ENCODE data around the gene TRIM17. TPM values are rescaled to one million over a fixed set of nuclear protein-coding genes. Genes with fewer than 3 reads are reported as not detected.
A peak's percentile ranks its signal among the peaks of the same experiment; 100 is the strongest.

Gene TRIM17
- total and polyA plus RNA-seq, 9 of the 15 experiments (the other 6 are each of a cell fraction or from before 2014, with no cell fraction given): not detected

- no peak for TF ChIP-seq SMAD2 (IDR thresholded peaks at IDR 0.05; ENCODE audit: low read depth, low read length)
- TF ChIP-seq GATAD2A (IDR thresholded peaks at IDR 0.05): no peak
- TF ChIP-seq, protein P1, sequence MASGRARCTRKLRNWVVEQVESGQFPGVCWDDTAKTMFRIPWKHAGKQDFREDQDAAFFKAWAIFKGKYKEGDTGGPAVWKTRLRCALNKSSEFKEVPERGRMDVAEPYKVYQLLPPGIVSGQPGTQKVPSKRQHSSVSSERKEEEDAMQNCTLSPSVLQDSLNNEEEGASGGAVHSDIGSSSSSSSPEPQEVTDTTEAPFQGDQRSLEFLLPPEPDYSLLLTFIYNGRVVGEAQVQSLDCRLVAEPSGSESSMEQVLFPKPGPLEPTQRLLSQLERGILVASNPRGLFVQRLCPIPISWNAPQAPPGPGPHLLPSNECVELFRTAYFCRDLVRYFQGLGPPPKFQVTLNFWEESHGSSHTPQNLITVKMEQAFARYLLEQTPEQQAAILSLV (tag; IDR thresholded peaks at IDR 0.05): no peak
- no peak for TF ChIP-seq TEAD2 (tag; IDR thresholded peaks at IDR 0.05)
- no peak for TF ChIP-seq CBX5 (IDR thresholded peaks at IDR 0.05; ENCODE audit: borderline replicate concordance, low read depth)
- no peak for TF ChIP-seq SNRNP70 (optimal IDR thresholded peaks at IDR 0.05; ENCODE audit: low read depth, low read length)
- no peak for TF ChIP-seq ERF (CRISPR knock-in tag; IDR thresholded peaks at IDR 0.05)
- no peak for TF ChIP-seq IFI16 (CRISPR knock-in tag; IDR thresholded peaks at IDR 0.05)
- TF ChIP-seq PHB2 (IDR thresholded peaks at IDR 0.05; ENCODE audit: low read depth): no peak
These were observed 54.3 kb downstream of the TRIM17 start (continued) for GRCh38 chr1:228362141-228362883.

GRCh38 chr1:228361314-228362140, 55.1 kb downstream of the TRIM17 start:
- no peak for FAIRE-seq
- peak overlapping the region in 1 of 2 experiments; percentile 77; a peak in 2 of 4 replicates for H3K9ac ChIP-seq (ENCODE audit: insufficient read depth in 1 of 2, low read depth in 2 of 2, low read length in 2 of 2)
- POLR2A ChIA-PET: interaction anchor here (0.6 to 1.3 kb wide), 5 partner anchors 10 to 1617 kb away, joined by 3 to 5 read pairs (median 3); no protein-coding TSS in a partner anchor
- TF ChIP-seq ZNF239 (CRISPR knock-in tag; IDR thresholded peaks at IDR 0.05) (no peak), RREB1 (CRISPR knock-in tag; IDR thresholded peaks at IDR 0.05) (no peak), BRD4 (IDR thresholded peaks at IDR 0.05) (no peak)

More at GRCh38 chr1:228361314-228362140, 55.1 kb downstream of the TRIM17 start:
- no peak overlapping the region for H3K4me3 ChIP-seq
- DNase-seq (ENCODE audit: extremely low read depth in 1 of 4, low spot score in 3 of 4) (peak in 2 of 4 experiments; percentile 51 to 52), ATAC-seq (no peak)
- CTCF ChIA-PET (ENCODE audit: low intra/inter-chr PET ratio): no interaction called here
- H3K27ac ChIP-seq (ENCODE audit: extremely low read depth, low read depth, low read length): no peak overlapping the region
- H2AFZ ChIP-seq (ENCODE audit: low read depth, low read length): no peak overlapping the region
- H3K9me1 ChIP-seq (ENCODE audit: control insufficient read depth, insufficient read depth, low read length): no peaks in the 10 kb centered on the region
- H3K79me2 ChIP-seq (ENCODE audit: control insufficient read depth, insufficient read depth, low read length): no peaks in the 10 kb centered on the region
- peaks cover 0 to 72% of the 10 kb centered on the region in 2 experiments; a peak in 3 of 5 replicates for H3K4me1 ChIP-seq (replicated peaks in 1 of 2; ENCODE audit: control insufficient read depth in 2 of 2, insufficient read depth in 2 of 2, low read length in 2 of 2)
- 61% methylated on average over 21 of the region's 26 CpGs for WGBS (ENCODE audit: insufficient coverage, low coverage, missing lambda C conversion rate)
- intact Hi-C loops (cut with micrococcal nuclease) (no loop called here), in situ Hi-C loops (cut with MboI) (no loop called here)
- BruUV-seq (replicated peaks): no TSS peak
- H3K27me3 ChIP-seq (ENCODE audit: control insufficient read depth in 2 of 2, insufficient read depth in 2 of 2, low read length in 2 of 2): no peaks in the 10 kb centered on the region
- no peak overlapping the region for H3K4me2 ChIP-seq (ENCODE audit: insufficient read depth, low read length)
- H3K9me3 ChIP-seq (replicated peaks; ENCODE audit: control insufficient read depth, insufficient read depth, low read depth, low read length): no peaks in the 10 kb centered on the region
- H3K36me3 ChIP-seq (ENCODE audit: control insufficient read depth, insufficient read depth, low read length): no peaks in the 10 kb centered on the region
- no peaks in the 10 kb centered on the region for H4K20me1 ChIP-seq (replicated peaks; ENCODE audit: control insufficient read depth, insufficient read depth, low read length)

Measured in K562 (cell line).